Measurements from ENCODE around the gene XRCC3. TPM values are rescaled to one million over a fixed set of nuclear protein-coding genes. Genes with fewer than 3 reads are reported as not detected.

Gene XRCC3
- total RNA-seq, 4 donors from 2014 or later, result 9.5 to 14.7 (median 12.3) TPM

DNA sequence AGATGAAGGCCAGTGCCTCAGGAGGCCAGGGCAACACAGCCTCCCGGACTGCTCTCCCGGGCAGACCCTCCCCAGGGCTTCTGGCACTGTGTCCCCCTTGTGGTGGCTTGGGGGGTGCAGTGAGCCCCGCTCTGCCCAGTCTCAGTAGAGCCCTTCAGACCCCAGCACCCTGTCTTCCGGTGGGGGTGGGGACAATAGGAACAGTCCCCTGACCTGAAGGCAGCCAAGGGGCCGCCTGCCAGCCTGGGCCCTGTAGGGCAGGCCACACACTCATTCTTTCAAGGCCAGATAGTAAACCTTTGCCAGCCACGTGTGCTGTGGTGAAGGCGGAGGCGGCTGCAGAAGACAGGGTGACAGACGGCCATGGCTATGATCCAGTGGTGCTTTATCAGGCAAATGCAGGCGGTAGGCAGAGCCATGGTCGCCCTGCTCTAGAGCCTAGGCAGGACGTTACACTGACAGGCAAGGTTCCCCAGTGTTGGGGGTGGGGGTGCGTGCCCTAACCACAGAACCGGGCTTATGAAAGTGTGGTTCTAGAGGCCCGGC lies 15.3 kb upstream of the XRCC3 start:
- DNase-seq (ENCODE audit: low spot score in 2 of 2), result no peak
- H3K4me3 ChIP-seq (ENCODE audit: low read depth, poor library complexity, severe bottlenecking), result no peak overlapping the region
- 67 to 83% methylated on average over 13 to 14 of the region's 15 CpGs for WGBS, 2 donors
- intact Hi-C loops (cut with DNase I; ENCODE audit: low total_unique reads), result no loop called here
- TF ChIP-seq, protein P1, sequence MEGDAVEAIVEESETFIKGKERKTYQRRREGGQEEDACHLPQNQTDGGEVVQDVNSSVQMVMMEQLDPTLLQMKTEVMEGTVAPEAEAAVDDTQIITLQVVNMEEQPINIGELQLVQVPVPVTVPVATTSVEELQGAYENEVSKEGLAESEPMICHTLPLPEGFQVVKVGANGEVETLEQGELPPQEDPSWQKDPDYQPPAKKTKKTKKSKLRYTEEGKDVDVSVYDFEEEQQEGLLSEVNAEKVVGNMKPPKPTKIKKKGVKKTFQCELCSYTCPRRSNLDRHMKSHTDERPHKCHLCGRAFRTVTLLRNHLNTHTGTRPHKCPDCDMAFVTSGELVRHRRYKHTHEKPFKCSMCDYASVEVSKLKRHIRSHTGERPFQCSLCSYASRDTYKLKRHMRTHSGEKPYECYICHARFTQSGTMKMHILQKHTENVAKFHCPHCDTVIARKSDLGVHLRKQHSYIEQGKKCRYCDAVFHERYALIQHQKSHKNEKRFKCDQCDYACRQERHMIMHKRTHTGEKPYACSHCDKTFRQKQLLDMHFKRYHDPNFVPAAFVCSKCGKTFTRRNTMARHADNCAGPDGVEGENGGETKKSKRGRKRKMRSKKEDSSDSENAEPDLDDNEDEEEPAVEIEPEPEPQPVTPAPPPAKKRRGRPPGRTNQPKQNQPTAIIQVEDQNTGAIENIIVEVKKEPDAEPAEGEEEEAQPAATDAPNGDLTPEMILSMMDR (IDR thresholded peaks at IDR 0.05), result no peak
- no peak for TF ChIP-seq POLR2A (IDR thresholded peaks at IDR 0.05)

DNA sequence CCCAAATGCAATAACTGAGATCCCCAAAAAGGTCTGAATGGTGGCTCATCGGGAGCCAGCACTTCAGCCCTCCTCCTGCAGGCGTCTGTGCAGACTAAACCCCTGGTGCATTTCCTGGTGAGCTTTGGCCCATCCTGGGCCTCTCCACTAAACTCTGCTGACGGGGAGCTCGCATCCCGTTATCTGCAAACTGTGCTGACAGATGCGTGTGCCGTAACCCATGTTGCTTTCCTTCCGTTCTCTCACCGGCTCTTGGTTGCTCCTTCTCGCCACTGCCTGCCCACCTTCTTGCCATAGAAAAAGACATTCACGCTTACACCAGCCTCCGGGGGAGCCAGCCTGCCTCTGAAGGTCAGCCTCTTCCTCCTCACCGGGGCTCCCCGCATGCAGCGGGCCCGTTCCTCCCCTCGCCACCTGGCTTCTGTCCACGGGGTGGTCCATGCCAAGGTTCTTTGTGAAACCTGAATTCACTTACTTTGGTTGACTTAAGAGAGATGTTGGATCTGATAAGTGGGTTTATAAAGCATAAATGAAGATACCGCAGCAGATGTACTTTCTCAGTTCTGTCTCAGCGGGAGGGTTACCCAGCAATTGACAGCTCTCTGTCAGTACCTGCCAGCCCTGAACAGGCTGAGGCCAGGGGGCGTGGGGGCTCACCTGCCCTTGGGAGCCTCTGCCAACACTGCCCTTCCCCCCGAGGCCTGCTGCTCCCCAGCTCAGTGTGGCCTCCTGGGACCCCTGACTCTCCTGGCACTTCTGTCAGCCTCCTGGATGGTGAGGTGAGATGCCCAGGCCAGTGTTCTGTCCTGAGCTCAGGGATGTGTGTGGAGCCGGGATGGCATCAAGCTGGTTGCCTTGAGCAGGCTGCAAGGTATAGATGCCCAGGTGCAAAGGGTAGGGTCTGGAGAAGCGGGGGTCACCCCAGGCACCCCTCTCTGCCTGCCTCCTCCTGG lies 14.5 kb upstream of the XRCC3 start:
- H3K4me3 ChIP-seq (ENCODE audit: low read depth, poor library complexity, severe bottlenecking), result no peak overlapping the region
- no peak for TF ChIP-seq POLR2A (IDR thresholded peaks at IDR 0.05)
- TF ChIP-seq, protein P1 (IDR thresholded peaks at IDR 0.05), result no peak
- 77 to 84% methylated on average over 21 to 24 of the region's 24 CpGs for WGBS, 2 donors
- DNase-seq (ENCODE audit: low spot score in 2 of 2), result no peak
- intact Hi-C loops (cut with DNase I; ENCODE audit: low total_unique reads), result no loop called here

DNA sequence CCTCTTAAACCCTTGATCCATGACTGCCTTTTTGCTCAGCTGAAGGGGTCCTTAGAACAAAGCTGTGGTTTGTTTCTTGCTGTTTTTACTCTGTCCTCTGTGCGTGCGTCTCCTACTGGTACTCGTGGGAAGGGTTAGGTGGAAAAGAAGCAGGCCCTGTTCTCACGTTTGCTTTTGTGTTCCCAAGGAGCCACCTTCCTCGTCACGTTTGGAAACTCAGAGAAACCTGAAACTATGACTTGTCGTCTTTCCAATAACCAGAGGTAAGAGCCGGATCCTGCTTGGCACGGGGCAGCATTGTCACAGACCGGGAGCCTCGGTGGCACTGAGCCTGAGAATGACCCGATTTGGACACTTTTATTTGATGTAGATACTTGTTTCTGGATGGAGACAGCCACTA lies 13.5 kb upstream of the XRCC3 start:
- H3K4me3 ChIP-seq (ENCODE audit: low read depth, poor library complexity, severe bottlenecking), result no peak overlapping the region
- no peak for DNase-seq (ENCODE audit: low spot score in 2 of 2)
- WGBS, 2 donors, result 62 to 79% methylated on average over 12 of the region's 12 CpGs
- no peak for TF ChIP-seq POLR2A (IDR thresholded peaks at IDR 0.05)
- TF ChIP-seq, protein P1 (IDR thresholded peaks at IDR 0.05), result no peak
- intact Hi-C loops (cut with DNase I; ENCODE audit: low total_unique reads), result no loop called here

DNA sequence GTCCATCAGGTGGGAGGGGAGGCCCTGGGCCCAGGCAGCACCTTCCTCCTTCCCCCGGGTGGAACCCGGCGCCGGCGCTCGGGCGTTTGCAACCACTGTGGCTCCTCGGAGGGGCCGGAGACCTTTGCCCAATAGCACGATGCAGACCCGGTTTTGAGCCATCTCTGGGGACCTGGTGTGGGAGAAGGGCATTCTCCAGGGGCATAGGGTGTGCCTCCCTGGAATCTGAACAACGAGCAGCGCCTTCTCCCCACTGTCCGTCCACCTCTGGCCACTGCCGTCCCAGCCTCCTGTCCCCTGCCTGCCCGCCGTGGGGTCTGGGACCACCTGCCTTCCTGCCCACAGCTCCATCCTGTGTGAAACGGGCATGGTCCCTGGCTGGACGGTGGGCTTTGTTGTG lies 12.9 kb upstream of the XRCC3 start:
- no peak for DNase-seq (ENCODE audit: low spot score in 2 of 2)
- TF ChIP-seq, protein P1 (IDR thresholded peaks at IDR 0.05), result no peak
- TF ChIP-seq POLR2A (IDR thresholded peaks at IDR 0.05), result no peak
- intact Hi-C loops (cut with DNase I; ENCODE audit: low total_unique reads), result no loop called here
- H3K4me3 ChIP-seq (ENCODE audit: low read depth, poor library complexity, severe bottlenecking), result no peak overlapping the region
- WGBS, 2 donors, result 86 to 90% methylated on average over 19 of the region's 19 CpGs

DNA sequence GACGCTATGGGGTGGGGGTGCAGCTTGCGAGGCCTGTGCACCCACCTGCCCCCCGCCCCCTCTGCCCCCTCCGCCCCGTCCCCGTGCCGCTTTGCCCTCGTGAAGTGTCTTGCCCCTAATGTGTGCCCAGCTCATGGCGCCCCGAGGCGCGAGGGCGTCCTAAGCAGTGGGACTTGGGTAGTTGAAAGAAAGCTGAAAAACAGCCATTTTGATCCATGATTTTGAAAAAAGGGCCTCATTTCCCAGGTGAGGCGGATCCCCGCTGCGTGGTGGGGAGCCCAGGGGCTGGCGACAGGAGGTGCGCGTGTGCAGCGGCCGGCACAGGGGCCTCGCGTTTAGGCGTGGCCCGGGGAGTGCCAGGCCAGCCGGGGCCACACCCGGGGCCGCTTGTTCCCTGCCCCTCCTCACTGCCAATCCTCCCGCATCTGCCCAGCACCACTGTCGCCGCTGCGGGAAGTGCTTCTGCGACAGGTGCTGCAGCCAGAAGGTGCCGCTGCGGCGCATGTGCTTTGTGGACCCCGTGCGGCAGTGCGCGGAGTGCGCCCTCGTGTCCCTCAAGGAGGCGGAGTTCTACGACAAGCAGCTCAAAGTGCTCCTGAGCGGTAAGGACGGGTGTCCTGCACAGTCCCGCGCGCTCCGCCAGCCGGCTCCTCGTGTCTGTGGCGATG lies 12.2 kb upstream of the XRCC3 start:
- no peak for TF ChIP-seq POLR2A (IDR thresholded peaks at IDR 0.05)
- TF ChIP-seq, protein P1 (IDR thresholded peaks at IDR 0.05), result no peak
- intact Hi-C loops (cut with DNase I; ENCODE audit: low total_unique reads), result no loop called here
- no peak for DNase-seq (ENCODE audit: low spot score in 2 of 2)
- H3K4me3 ChIP-seq (ENCODE audit: low read depth, poor library complexity, severe bottlenecking), result no peak overlapping the region
- WGBS, 2 donors, result 81 to 87% methylated on average over 44 to 46 of the region's 53 CpGs

All from lower leg skin (tissue), 4 donors.